Kidney (tissue), 14 donors: Measurements from ENCODE around the gene AMZ1. TPM values are rescaled to one million over a fixed set of nuclear protein-coding genes. Genes with fewer than 3 reads are reported as not detected.
A peak's percentile ranks its signal among the peaks of the same experiment; 100 is the strongest.

Source experiments
- DNase-seq, 5 donors: peaks; one replicate each; pipeline ENCODE4 v3.0.0-alpha.2; 2013 to 2020
- FAIRE-seq: peaks from 2 replicates; lab custom pipeline; 2012; peaks lifted over from hg19 to GRCh38; lab: Jason Lieb, UNC
- H3K27ac ChIP-seq, 2 donors: one replicate each; pipeline ENCODE4 v1.7.0; 2013; ENCODE audit warnings: low read depth in 2 of 2, low read length in 2 of 2, inconsistent platforms in 1 of 2
- H3K27me3 ChIP-seq: one replicate; pipeline ENCODE4 v1.7.1; 2013; ENCODE audit warnings: low read length, inconsistent platforms; ENCODE audit not compliant: control insufficient read depth, insufficient read depth
- H3K36me3 ChIP-seq, 3 donors: one replicate each; pipeline versions ENCODE4 v1.7.0 to v1.7.1; 2013; ENCODE audit warnings: low read length in 3 of 3, control low read depth in 1 of 3, inconsistent platforms in 1 of 3; ENCODE audit not compliant: insufficient read depth in 3 of 3, control insufficient read depth in 2 of 3
- H3K4me1 ChIP-seq, 3 donors: one replicate each; pipeline versions ENCODE4 v1.7.0 to v1.7.1; 2013; ENCODE audit warnings: low read length in 3 of 3, inconsistent platforms in 1 of 3, low read depth in 1 of 3; ENCODE audit not compliant: control insufficient read depth in 2 of 3, insufficient read depth in 2 of 3
- H3K4me3 ChIP-seq, 3 donors: one replicate each; pipeline versions ENCODE4 v1.7.0 to v1.8.1; 2013; ENCODE audit warnings: low read length in 3 of 3, control low read depth in 1 of 3, inconsistent platforms in 1 of 3
- H3K9ac ChIP-seq, 3 donors: one replicate each; pipeline versions ENCODE4 v1.7.0 to v1.7.1; 2013; ENCODE audit warnings: low read length in 3 of 3, control low read depth in 1 of 3, inconsistent platforms in 1 of 3
- H3K9me3 ChIP-seq, 3 donors: one replicate each; pipeline versions ENCODE4 v1.7.0 to v1.7.1; 2013; ENCODE audit warnings: low read length in 3 of 3, control low read depth in 1 of 3, inconsistent platforms in 1 of 3; ENCODE audit not compliant: control insufficient read depth in 2 of 3, insufficient read depth in 1 of 3
- intact Hi-C: fragments of 100-400 bp; cut with DNase I; formaldehyde crosslinking; loops from one replicate; pipeline ENCODE4 v1.11.1; 2022
- polyA plus RNA-seq: library from polyadenylated mRNA; stranded (reverse); fragments of 350-450 nt; fragmentation: Illumina TruSeq; extraction: RNeasy Lipid Tissue Mini Kit (QIAGEN cat#74804); gene quantifications from one replicate; pipeline ENCODE4 v1.2.3, GENCODE V29; 2014; ENCODE audit warnings: low read depth, low replicate concordance; ENCODE audit not compliant: insufficient read depth
- total RNA-seq: library from RNA; stranded (reverse); fragmentation: NEBNext Ultra II Directional; extraction: Animal tissue kit (Norgen Biotek cat#: 25700); gene quantifications from one replicate; pipeline ENCODE4 v1.2.1, GENCODE V29; 2021
- TF ChIP-seq, protein P1 (sequence below): IDR thresholded peaks from 3 replicates; pipeline ENCODE4 v1.5.1; 2012; ENCODE audit warnings: mild to moderate bottlenecking, moderate library complexity, borderline replicate concordance; ENCODE audit not compliant: insufficient read depth; ENCODE audit errors: extremely low read depth
- donor health status: control.
- donor health status: control.
- donor health status: control.
- donor health status: control.
- donor health status: control.
- donor health status: DM: yes; HTN: yes; CAD: no.
- donor health status: Normal renal cell carcinoma (clear cell type).

AMZ1 gene
- total and polyA plus RNA-seq, 2 donors from 2014 or later, result 0.16 TPM; not detected in 1

DNA sequence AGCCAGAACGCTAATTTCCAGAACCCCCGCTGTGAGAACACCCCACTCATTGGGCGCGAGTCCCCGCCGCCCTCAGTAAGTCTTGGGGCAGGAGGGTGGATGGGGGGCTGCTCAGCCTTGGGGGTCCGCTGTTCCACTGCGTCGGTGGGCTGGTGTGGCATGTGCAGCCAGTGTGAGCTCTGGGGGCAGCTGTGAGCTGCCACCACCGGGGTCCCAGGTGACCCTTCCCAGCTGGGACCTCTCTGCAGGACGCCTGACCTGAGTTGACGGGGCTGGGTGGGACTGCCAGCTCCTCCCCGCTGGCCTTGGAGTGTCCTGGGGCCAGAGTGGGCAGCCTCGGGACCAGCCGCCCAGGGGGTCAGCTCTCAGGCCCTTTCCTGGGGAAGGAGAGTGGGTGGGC, 29.1 kb upstream of the AMZ1 start:
- Histone ChIP-seq H3K27ac (no peak overlapping the region), H3K27me3 (no peaks in the 10 kb centered on the region), H3K4me3 (no peak overlapping the region), H3K9me3 (no peaks in the 10 kb centered on the region), H3K9ac (no peak overlapping the region), H3K36me3 (peaks cover 2 to 14% (median 8%) of the 10 kb centered on the region in 3 donors), H3K4me1 (peaks cover 0 to 11% (median 0%) of the 10 kb centered on the region in 3 donors)
- intact Hi-C loops, result no loop called here
- FAIRE-seq (no peak), DNase-seq (peak in 1 of 5 donors; percentile 63)
- TF ChIP-seq, protein P1, sequence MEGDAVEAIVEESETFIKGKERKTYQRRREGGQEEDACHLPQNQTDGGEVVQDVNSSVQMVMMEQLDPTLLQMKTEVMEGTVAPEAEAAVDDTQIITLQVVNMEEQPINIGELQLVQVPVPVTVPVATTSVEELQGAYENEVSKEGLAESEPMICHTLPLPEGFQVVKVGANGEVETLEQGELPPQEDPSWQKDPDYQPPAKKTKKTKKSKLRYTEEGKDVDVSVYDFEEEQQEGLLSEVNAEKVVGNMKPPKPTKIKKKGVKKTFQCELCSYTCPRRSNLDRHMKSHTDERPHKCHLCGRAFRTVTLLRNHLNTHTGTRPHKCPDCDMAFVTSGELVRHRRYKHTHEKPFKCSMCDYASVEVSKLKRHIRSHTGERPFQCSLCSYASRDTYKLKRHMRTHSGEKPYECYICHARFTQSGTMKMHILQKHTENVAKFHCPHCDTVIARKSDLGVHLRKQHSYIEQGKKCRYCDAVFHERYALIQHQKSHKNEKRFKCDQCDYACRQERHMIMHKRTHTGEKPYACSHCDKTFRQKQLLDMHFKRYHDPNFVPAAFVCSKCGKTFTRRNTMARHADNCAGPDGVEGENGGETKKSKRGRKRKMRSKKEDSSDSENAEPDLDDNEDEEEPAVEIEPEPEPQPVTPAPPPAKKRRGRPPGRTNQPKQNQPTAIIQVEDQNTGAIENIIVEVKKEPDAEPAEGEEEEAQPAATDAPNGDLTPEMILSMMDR, result no peak

DNA sequence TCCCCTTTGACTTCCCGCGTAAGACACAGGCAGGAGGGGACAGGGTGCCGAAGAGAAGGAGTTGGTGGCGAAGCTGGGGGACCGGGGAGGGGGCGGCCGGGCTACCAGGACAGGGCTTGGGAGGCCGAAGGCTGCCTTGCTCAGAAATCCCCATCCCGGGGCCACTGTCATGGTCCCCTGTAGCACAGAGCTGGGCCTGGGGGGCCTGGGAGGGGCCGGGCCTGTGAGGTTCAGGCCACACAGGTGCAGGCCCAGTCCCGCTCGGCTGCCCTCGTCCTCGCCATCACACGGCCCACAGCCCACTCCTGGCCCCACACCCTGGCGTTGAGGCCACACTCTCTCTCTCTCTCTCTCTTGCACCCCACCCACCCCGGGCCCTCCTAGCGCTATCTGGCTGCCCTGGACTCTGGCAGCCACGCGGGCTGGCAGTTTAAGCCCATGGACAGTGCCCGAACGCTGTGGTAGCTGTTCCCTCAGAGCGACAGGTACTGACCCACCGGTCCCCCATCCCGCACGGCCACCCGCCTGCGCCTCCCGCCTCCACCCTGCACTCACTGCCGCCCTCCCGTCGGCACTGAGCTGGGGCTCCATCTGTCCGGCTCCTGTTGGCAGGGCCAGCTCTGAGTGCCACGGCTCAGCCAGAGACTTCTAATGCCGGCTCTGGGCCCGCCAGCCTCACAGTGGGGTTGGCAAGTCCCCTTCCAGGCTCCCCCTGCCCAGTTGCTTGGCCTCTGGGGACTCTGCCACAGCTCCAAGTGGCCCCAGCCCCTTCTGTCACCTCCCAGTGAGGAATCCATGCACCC, 28.2 kb upstream of the AMZ1 start:
- no peak overlapping the region for H3K4me3 ChIP-seq
- TF ChIP-seq, protein P1, result no peak
- H3K27ac ChIP-seq, result no peak overlapping the region
- H3K27me3 ChIP-seq, result no peaks in the 10 kb centered on the region
- H3K9ac ChIP-seq, result no peak overlapping the region
- peaks cover 0 to 11% (median 0%) of the 10 kb centered on the region in 3 donors for H3K4me1 ChIP-seq
- H3K36me3 ChIP-seq, result peaks cover 2 to 14% (median 8%) of the 10 kb centered on the region in 3 donors
- no peaks in the 10 kb centered on the region for H3K9me3 ChIP-seq
- FAIRE-seq (no peak), DNase-seq (peak in 1 of 5 donors; percentile 78)
- intact Hi-C loops, result no loop called here

DNA sequence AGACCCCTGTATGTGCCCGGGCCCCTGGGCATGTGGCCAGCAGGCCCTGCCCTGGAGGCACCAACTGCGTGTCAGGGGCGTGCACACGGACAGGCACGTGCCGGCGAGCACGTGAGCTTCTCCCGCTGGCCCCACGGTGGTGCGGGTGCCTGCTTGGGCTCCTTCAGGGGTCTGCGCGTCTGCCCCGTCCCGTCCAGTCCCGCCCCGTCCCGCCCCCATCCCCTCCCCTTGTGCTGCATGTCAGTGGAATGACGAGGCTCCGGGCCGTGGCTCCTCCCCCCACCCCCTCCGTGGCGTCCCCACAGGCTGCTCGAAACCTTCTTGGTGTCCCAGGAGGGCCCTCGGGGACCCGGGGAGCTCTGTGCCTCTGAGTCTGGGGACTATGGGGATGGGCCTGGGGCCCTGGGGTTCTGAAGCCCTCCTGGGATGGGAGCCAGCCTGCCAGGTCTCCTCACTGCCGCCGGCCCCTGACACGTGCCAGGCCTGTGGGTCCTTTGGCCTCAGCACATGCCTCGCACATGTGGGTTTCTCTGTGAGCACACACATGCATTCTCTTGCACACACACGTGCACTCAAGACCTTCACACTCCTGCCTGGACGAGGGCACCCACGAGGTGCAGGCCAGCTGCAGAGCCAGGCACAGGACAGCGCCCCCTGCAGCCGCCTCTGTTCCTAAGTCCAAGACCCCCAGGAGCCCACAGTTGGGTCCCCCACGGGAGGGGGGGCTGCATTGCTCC, 27.5 kb upstream of the AMZ1 start:
- peaks cover 2 to 11% (median 8%) of the 10 kb centered on the region in 3 donors for H3K36me3 ChIP-seq
- no peaks in the 10 kb centered on the region for H3K9me3 ChIP-seq
- H3K4me1 ChIP-seq, result peaks cover 0 to 11% (median 0%) of the 10 kb centered on the region in 3 donors
- FAIRE-seq (no peak), DNase-seq (peak in 1 of 5 donors; percentile 71)
- H3K4me3 ChIP-seq, result no peak overlapping the region
- no peak overlapping the region for H3K9ac ChIP-seq
- intact Hi-C loops, result no loop called here
- H3K27me3 ChIP-seq, result no peaks in the 10 kb centered on the region
- TF ChIP-seq, protein P1, result no peak
- no peak overlapping the region for H3K27ac ChIP-seq
